Activated naive CD4-positive, alpha-beta T cell treated with anti-CD3 and anti-CD28 coated beads, Interleukin-2, amount 50 U/mL, for 72 hours (primary cell): ENCODE data around the gene KLHL6. TPM values are rescaled to one million over a fixed set of nuclear protein-coding genes. Genes with fewer than 3 reads are reported as not detected.
"Not testable (repeated sequence)": the region's sequence is repeated elsewhere in the genome, so short reads cannot be mapped to it uniquely, and the experiment has no call there.

ENCODE experiments used
- ATAC-seq, 2 donors: fragments of 150-1000 bp; cut with Tn5 transposase; 2 replicates each; pipeline ENCODE4 v1.10.0; 2021; ENCODE audit warnings: mild to moderate bottlenecking in 2 of 2, moderate library complexity in 2 of 2
- DNase-seq, 2 donors: peaks; one replicate each; pipeline ENCODE4 v3.0.0; 2021 to 2022; ENCODE audit warnings: low spot score in 2 of 2
- H3K27ac Mint-ChIP-seq, 2 donors: one replicate each; pipeline ENCODE4 v1.8.0; 2022; ENCODE audit warnings: mild to moderate bottlenecking in 2 of 2, mixed read lengths in 2 of 2
- H3K36me3 Mint-ChIP-seq, 2 donors: one replicate each; pipeline ENCODE4 v1.8.0; 2022; ENCODE audit warnings: mixed read lengths in 2 of 2
- H3K9me3 Mint-ChIP-seq, 2 donors: one replicate each; pipeline ENCODE4 v1.8.0; 2022; ENCODE audit warnings: mixed read lengths in 2 of 2
- total RNA-seq, 2 donors: library from RNA; stranded (reverse); gene quantifications; one replicate each; pipeline ENCODE4 v1.2.3, GENCODE V29; 2022

KLHL6 gene
- total RNA-seq, 2 donors from 2014 or later = 47.0 to 72.9 TPM

DNA sequence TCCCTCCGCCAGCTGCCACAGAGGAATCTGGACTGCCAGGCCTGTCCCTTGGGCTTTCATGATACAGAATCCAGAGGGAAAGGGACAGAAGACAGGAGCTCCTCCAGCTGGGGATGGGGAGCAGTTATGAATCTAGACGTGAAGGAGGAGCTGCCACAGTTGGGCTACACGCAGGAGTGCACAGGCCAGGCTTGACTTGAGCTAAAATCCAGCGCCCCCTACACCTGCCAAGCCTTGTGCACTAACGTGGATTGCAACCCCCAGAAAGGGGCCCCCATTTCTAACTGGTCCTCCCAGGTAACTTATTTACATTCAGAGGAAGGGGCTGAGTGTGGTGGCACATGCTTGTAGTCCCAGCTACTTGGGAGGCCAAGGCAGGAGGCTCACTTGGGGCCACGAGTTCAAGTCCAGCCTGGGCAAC, 14.3 kb downstream of the KLHL6 start:
- H3K9me3 Mint-ChIP-seq = no peaks in the 10 kb centered on the region
- DNase-seq (no peak), ATAC-seq (peak; percentile 6 to 21)
- peak overlapping the region; percentile 32 to 75 for H3K27ac Mint-ChIP-seq
- peaks cover 5 to 36% of the 10 kb centered on the region in 2 donors for H3K36me3 Mint-ChIP-seq

DNA sequence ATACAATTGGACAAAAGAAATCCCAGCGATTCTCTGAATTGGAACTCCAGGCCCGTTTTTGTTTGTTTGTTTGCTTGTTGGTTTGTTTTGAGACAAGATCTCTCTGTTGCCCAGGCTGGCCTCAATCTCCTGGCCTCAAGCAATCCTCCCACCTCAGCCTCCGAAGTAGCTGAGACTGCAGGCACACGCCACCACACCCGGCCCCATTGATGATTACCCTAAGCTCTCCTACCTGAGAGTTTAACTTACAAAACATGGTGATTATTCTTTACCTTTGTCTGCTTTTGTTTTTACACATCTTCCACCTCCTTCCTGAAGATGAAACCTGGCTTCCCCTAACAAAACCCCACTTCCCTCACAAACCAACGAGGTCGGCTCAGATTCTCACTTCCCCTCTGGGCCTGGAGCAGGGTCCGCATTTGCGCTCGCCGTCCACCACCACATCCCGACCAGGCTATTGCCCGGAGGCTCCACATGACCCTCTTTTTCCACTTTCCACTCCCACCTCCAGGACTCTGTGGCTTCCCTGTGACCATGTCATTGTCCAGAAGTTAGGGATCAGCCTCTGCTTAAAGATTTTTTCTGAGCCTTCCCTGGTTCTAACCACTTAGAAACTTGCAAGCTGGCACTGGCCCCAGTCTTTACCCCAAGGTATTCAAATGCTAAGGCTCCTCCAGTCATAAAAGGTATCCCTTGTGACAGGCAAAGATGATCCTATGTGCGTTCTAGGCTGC, 14.8 kb downstream of the KLHL6 start:
- Mint-ChIP-seq H3K9me3 (no peaks in the 10 kb centered on the region), H3K27ac (peak overlapping the region; percentile 32 to 75), H3K36me3 (peaks cover 0 to 30% of the 10 kb centered on the region in 2 donors)
- ATAC-seq (peak; percentile 30 to 48), DNase-seq (no peak)

DNA sequence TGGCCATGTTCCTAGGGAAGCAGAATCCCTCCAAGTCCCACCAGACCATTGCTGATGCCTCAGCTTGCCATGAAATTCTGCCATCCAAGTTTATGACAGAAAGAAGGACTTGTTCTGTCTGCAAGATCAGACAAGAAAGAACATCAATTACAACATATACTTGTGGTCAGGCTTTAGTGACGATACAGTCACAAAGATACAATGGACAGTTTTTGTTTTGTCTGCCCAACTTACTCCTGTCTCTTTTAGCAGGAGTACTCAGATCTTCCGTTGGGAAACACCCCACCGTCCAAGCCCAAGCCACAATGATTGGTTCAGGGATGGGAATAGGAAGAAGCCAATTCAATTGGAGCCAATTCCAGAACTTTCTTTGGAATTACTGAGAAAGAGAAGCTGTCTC, 15.7 kb downstream of the KLHL6 start:
- ATAC-seq = no peak
- H3K36me3 Mint-ChIP-seq = peaks cover 0 to 30% of the 10 kb centered on the region in 2 donors
- DNase-seq = peak in 1 of 2 donors; percentile 7
- no peak overlapping the region for H3K27ac Mint-ChIP-seq
- no peaks in the 10 kb centered on the region for H3K9me3 Mint-ChIP-seq

DNA sequence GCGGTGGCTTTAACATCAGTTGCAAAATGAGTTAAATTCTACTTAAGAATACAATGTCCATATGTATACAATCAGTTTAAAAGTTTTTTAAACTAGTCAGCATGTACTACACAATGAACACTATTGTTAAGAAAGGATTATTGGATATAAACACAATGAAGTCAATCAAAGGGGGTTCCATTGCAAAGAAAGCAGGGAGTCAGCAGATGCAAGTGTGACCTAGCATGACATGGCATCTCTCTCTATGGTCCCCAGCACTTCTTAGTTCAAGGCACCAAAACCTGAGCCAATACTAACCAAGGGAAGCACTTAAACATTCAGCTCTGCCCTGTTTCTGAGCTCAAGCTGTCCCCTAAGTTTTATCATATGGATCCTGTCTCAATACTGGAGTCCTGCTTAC, 17.0 kb downstream of the KLHL6 start:
- H3K27ac Mint-ChIP-seq = peak overlapping the region; percentile 24 to 65
- no peaks in the 10 kb centered on the region for H3K9me3 Mint-ChIP-seq
- ATAC-seq (no peak), DNase-seq (no peak)
- H3K36me3 Mint-ChIP-seq = peaks cover 0 to 33% of the 10 kb centered on the region in 2 donors

DNA sequence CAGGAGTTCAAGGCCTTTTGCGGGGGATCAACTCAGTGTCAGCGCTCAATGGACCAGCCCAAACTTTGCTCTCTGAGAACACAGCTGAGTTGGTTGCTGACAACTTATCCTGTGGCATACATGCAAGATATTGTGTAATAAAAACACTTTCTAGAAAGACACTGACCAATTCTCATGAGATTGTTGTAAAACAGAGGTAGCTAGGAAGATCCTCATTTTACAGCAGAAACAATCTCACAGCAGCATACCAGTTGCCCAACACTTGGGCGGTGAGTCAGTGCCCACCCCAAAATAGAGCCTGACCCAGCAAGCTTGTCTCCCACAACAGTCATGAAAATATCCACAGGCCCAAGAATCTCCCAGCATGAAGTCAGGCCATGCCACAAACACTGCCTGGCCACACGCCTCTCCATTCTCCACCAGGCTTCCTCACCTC, 18.2 kb downstream of the KLHL6 start:
- no peak for ATAC-seq
- peak in 1 of 2 donors; percentile 41 for DNase-seq
- Mint-ChIP-seq H3K9me3 (no peaks in the 10 kb centered on the region), H3K27ac (peak overlapping the region in 1 of 2 donors; percentile 65), H3K36me3 (peaks cover 0 to 32% of the 10 kb centered on the region in 2 donors)

DNA sequence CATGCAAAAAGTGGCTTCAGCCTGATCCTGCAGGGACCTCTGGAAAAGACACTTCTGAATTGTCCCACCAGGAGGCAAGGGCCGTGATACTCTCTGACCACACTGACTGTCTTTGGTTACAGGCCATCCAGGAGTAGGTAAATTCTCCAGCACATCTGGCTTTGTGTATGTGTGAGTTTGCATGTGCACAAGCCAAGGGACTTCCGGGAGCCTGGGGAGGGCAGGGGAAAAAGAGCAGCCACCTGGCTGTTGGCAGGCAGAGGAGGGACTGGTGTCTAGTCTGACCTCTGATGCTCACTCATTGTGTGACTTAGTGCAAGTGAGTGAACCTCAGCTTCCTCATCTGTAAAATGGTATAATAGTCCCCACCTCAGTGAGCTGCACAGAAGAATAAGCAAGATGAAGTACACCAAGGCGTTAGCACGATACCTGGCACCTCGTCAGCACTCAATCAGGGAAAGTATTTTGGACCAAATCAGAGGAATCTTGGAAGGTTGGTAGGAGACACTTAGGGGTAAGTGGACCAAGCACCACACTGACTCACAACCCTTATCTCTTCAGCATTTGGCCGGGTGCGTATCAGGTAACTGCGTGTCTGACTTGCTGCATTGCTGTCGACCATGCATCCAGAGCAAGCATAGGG, 19.1 kb downstream of the KLHL6 start:
- peak in 1 of 2 donors; percentile 50 for DNase-seq
- peaks cover 0 to 38% of the 10 kb centered on the region in 2 donors for H3K36me3 Mint-ChIP-seq
- H3K9me3 Mint-ChIP-seq = no peaks in the 10 kb centered on the region
- H3K27ac Mint-ChIP-seq = no peak overlapping the region
- ATAC-seq = no peak

DNA sequence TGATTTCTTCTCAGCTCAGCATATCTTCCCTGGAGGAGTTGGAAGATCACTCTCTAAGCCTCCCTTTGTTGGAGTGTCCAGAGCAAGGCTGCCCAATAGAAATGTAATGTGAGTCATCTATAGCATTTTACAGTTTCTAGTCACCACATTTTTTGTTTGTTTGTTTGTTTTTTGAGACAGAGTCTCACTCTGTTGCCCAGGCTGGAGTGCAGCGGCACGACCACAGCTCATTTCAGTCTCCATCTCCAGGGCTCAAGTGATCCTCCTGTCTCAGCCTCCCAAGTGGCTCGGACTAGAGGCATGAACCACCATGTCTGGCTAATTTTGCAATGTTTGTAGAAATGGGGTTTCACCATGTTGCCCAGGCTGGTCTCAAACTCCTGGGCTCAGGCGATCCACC, 21.3 kb downstream of the KLHL6 start:
- ATAC-seq = no peak
- Mint-ChIP-seq H3K9me3 (no peaks in the 10 kb centered on the region), H3K36me3 (peaks cover 11 to 41% of the 10 kb centered on the region in 2 donors), H3K27ac (peak overlapping the region in 1 of 2 donors; percentile 14)
- DNase-seq = no peak

DNA sequence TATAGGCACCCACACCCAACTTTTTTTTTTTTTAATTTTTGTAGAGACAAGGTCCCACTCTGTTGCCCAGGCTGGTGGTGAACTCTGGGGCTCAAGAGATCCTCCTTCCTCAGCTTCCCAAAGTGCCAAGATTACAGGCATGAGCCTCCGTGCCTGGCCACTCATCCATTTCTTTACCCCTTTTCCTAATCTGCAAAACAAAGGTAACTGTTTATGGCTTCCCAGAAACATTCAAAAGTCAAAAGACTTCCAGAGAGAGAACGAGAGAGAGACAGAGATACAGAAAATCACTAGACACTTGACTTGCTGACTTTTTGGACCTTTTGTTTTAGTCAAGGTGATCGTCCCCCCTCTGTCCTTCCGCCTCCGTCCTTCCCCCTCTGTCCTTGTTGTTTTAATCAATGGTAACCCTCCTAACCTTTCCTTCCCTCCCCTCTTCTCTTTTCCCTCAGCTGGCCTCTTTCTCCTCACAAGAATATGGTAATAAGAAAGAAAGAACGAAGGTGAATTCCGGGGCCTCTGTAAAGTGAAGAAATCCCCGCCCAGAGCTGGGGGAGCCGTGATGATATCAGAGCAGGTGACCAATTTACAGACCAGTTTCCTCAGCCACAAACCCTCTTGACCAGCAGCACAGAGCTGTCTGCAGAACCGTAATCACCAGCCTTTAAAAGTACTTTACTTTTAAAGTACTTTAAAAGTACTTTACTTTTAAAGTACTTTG, 21.9 kb downstream of the KLHL6 start:
- Mint-ChIP-seq H3K36me3 (peaks cover 11 to 48% of the 10 kb centered on the region in 2 donors), H3K27ac (peak overlapping the region; percentile 14 to 70), H3K9me3 (peaks cover 0 to 4% of the 10 kb centered on the region in 2 donors)
- no peak for DNase-seq
- ATAC-seq = peak in 1 of 2 donors; percentile 44

DNA sequence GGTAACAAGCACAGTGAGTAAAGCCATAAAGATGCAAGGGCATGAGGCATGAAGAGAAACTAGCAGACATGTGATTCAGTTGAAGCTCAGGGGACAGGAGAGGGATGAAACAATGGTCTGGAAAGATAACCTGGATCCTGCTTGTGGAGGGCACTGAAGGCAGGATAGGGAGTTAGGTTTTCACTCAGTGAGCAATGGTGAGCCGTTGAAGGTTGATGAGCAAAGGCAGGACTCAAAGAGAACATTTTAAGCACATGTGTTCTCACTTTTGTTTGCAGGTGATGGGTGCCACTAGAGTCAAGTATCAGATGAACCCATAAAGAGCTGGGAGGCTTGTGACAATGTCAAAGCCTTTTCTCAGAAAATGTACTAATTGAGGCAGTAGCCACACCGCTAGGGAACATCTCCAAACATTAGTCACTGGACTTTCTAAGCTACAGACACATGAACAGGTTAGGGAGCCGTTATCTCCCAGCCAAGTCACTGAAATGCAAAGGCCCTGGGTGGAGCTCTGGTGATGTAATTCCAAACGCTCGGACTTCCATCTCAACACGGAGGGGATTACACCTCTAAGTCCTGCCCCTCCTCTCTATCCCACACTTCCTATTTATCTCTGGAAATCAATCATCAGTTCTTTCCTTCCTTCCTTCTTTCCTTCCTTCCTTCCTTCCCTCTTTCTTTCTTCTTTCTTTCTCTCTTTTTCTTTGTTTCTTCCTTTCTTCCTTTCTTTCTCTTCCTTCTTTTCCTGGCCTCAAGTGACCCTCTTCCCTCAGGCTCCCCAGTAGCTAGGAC, 22.7 kb downstream of the KLHL6 start:
- Mint-ChIP-seq H3K9me3 (peaks cover 0 to 4% of the 10 kb centered on the region in 2 donors), H3K36me3 (peaks cover 11 to 55% of the 10 kb centered on the region in 2 donors), H3K27ac (peak overlapping the region; percentile 6 to 70)
- DNase-seq (no peak), ATAC-seq (peak in 1 of 2 donors; percentile 20)

DNA sequence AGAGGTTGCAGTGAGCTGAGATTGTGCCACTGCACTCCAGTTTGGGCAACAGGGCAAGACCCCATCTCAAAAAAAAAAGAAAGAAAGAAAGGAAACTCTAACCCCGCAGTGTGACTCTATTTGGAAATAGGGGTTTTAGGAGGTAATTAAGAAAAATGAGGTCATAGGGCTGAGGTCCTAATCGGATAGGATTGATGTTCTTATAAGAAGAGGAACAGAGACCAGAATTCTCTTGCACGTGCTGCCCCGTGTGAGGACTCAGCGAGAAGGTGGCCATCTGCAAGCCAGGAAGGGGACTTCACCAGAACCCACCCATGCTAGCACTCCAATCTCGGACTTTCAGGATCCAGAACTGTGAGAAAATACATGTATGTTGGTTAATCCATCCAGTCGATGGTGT, 25.8 kb downstream of the KLHL6 start:
- DNase-seq (no peak), ATAC-seq (no peak)
- H3K36me3 Mint-ChIP-seq = peaks cover 18 to 77% of the 10 kb centered on the region in 2 donors
- H3K9me3 Mint-ChIP-seq = peaks cover 0 to 10% of the 10 kb centered on the region in 2 donors
- no peak overlapping the region for H3K27ac Mint-ChIP-seq

DNA sequence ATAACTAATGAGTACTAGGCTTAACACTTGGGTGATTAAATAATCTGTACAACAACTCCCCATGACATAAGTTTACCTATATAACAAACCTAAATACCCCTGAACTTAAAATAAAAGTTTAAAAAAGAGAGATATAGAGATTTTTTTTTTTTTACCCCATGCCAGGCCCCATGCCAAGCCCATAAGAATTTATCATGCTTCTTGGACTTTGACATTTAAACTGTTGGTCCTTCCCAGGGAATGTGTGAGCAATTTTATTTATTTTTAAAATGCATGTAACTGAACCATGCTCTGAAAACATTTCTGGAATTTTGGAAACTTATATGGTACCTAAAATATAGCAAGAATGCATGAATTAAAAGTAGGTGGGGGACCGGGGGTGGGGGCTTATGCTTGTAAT, 26.3 kb downstream of the KLHL6 start:
- Mint-ChIP-seq H3K27ac (peak overlapping the region in 1 of 2 donors; percentile 22), H3K36me3 (peaks cover 18 to 82% of the 10 kb centered on the region in 2 donors), H3K9me3 (peaks cover 0 to 10% of the 10 kb centered on the region in 2 donors)
- DNase-seq (no peak), ATAC-seq (no peak)

DNA sequence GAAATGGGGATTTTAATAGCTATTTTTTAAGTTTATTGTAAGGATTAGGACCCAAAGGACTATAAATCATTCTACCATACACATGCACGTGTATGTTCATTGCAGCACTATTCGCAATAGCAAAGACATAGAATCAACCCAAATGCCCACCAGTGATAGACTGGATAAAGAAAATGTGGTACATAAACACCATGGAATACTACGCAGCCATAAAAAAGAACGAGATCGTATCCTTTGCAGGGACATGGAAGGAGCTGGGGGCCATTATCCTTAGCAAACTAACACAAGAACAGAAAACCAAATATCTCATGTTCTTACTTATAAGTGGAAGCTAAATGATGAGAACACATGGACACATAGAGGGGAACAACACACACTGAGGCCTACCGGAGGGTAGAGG, 26.7 kb downstream of the KLHL6 start:
- Mint-ChIP-seq H3K27ac (peak overlapping the region; percentile 22 to 67), H3K36me3 (peaks cover 18 to 80% of the 10 kb centered on the region in 2 donors)
- not testable (repeated sequence) for H3K9me3 Mint-ChIP-seq, DNase-seq, ATAC-seq

DNA sequence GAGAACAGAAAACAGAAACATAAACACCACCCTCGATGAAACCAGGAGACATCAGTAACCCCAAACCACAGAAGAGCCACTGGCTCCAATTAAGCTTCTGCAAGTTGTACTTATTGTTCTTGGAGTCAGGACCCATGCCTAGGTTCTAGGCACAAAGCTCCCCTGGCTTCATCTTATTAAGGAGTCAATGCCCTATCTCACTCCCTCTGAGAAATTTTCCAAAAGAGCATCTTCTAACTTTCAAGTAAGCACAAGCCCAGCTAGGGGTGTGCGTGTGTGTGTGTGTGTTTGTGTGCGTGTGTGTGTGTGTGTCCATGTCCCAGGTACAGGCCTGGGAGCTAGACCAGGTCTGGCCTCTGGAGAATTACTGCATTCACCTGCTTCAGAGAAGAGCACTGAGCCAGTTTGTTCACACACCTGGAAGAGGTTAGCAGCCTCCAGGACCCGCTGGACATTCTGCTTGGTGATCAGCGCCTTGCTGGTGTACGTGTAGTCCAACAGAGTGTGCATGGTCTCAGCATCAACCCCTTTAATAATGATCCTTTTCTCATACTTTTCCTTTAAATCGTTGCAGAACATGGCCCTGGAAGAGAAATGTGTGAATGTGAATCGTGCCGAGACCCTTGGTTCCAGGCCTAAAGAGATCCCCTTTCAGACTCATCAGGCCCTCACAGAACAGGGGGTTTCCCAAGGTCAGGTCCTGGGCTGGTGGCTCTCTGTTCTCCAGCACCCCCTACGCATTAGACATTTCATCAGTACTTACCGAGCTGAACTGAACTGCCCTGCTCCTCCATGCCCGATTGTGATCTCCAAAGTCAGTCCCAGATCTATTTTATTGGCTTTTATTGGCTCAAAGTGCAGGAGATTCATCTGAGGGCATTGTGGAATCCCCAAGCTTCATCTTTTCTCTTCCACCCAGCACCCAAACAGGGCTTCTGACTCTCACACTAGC, 27.8 kb downstream of the KLHL6 start:
- Mint-ChIP-seq H3K36me3 (peaks cover 18 to 73% of the 10 kb centered on the region in 2 donors), H3K9me3 (peaks cover 0 to 10% of the 10 kb centered on the region in 2 donors), H3K27ac (peak overlapping the region; percentile 67 to 83)
- ATAC-seq (peak; percentile 63 to 89), DNase-seq (no peak)

DNA sequence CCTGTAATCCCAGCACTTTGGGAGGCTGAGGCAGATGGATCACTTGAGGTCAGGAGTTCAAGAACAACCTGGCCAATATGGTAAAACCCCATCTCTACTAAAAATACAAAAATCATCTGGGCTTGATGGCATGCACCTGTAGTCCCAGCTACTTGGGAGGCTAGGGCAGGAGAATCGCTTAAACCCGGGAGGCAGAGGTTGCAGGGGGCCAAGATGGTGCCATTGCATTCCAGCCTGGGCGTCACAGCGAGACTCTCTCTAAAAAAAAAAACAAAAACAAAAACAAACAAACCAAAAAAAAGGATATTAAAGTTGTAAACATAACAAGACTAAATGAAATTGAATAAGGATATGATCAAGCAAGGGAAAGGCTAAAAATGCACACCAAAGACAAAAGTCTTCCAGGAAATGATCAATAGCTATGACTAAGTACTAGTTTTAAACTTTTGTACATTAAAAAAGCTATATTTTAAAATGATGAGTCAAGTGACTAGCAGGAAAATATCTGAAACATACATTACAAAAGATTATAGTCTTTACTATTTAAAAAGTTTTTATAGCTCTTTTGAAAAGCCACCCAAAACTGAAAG, 28.6 kb downstream of the KLHL6 start:
- ATAC-seq = peak in 1 of 2 donors; percentile 34
- Mint-ChIP-seq H3K27ac (peak overlapping the region; percentile 67 to 83), H3K36me3 (peaks cover 18 to 66% of the 10 kb centered on the region in 2 donors), H3K9me3 (peaks cover 0 to 10% of the 10 kb centered on the region in 2 donors)
- DNase-seq = no peak

DNA sequence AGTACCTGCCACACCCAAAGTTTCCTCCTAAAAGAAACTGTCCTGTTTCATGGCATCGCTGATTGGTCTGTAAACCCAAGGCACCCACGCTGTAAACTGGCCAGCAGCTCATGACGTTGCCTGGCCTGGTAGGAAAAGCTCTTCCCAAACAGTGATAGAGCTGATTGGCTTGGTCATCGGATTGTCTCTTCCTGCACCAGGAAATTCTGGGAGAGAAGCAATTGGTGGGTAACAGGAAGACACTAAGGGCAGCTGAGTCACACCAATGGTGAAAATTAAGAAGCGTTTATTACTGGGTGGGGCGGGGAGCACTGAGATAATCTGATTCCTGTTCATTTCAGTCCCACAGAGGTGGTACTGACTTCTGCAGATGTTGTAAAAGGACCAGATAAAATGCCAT, 31.0 kb downstream of the KLHL6 start:
- ATAC-seq (no peak), DNase-seq (no peak)
- Mint-ChIP-seq H3K27ac (peak overlapping the region; percentile 10 to 72), H3K36me3 (peaks cover 7 to 44% of the 10 kb centered on the region in 2 donors), H3K9me3 (peaks cover 0 to 10% of the 10 kb centered on the region in 2 donors)
